Osteocyte (in vitro differentiated cells): Measurements from ENCODE around the gene LGALS7. TPM values are rescaled to one million over a fixed set of nuclear protein-coding genes. Genes with fewer than 3 reads are reported as not detected.

Source experiments
- DNase-seq: peaks from one replicate; pipeline ENCODE4 v3.0.0; 2021; ENCODE audit warnings: mixed read lengths; ENCODE audit not compliant: unreplicated experiment; ENCODE audit errors: extremely low spot score
- H3K27ac Mint-ChIP-seq: one replicate; pipeline ENCODE4 v1.8.0; 2021; ENCODE audit warnings: mild to moderate bottlenecking, mixed read lengths; ENCODE audit not compliant: unreplicated experiment
- H3K27me3 Mint-ChIP-seq: one replicate; pipeline ENCODE4 v1.8.0; 2021; ENCODE audit warnings: mixed read lengths; ENCODE audit not compliant: unreplicated experiment
- H3K36me3 Mint-ChIP-seq: one replicate; pipeline ENCODE4 v1.8.0; 2021; ENCODE audit warnings: mixed read lengths; ENCODE audit not compliant: unreplicated experiment
- H3K4me1 Mint-ChIP-seq: one replicate; pipeline ENCODE4 v1.8.0; 2021; ENCODE audit warnings: mixed read lengths; ENCODE audit not compliant: unreplicated experiment
- H3K4me3 Mint-ChIP-seq: one replicate; pipeline ENCODE4 v1.8.0; 2021; ENCODE audit warnings: mild to moderate bottlenecking, moderate library complexity, mixed read lengths; ENCODE audit not compliant: unreplicated experiment
- H3K9me3 Mint-ChIP-seq: one replicate; pipeline ENCODE4 v1.8.0; 2021; ENCODE audit warnings: mixed read lengths; ENCODE audit not compliant: unreplicated experiment
- CTCF ChIP-seq: fragments of 200-600 bp; sonication (generic); IDR thresholded peaks from 2 replicates; pipeline ENCODE4 v1.5.0; 2021; ENCODE audit warnings: antibody characterized with exemption, mild to moderate bottlenecking, moderate library complexity
- total RNA-seq: library from RNA; stranded (reverse); gene quantifications from 2 replicates; pipeline ENCODE4 v1.2.1, GENCODE V29; 2021

LGALS7 gene
- total RNA-seq, 1 donor from 2014 or later = not detected

DNA sequence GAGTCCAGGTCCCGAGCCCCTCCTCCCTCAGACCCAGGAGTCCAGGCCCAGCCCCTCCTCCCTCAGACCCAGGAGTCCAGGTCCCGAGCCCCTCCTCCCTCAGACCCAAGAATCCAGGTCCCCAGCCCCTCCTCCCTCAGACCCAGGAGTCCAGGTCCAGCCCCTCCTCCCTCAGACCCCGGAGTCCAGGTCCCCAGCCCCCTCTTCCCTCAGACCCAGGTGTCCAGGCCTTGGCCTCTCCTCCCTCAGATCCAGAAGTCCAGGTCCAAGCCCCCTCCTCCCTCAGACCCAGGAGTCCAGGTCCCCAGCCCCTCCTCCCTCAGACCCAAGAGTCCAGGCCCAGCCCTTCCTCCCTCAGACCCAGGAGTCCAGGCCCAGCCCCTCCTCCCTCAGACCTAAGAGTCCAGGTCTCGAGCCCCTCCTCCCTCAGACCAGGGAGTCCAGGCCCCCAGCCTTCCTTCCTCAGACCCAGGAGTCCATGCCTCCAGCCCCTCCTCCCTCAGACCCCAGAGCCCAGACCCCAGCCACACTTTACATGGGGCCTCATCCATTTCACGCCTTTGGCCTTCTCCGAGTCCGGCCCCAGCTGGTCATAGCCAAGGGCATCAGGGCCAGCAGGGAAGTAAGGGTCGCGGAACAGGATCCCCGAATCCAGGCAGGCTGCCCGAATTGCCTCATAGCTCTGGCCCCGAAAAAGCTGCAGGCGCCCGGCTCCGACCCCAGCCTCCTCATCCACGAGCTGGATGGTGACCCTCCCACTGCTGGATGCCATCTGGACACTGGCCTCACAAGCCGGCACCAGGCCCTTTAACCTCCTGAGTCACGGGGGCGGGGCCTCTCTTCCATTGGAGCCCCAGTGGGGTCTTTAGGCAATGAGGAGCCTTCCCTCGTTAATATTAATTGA lies 29.7 kb downstream of the LGALS7 start:
- Mint-ChIP-seq H3K9me3 (no peaks in the 10 kb centered on the region), H3K4me1 (no peaks in the 10 kb centered on the region), H3K36me3 (no peaks in the 10 kb centered on the region), H3K4me3 (no peak overlapping the region), H3K27me3 (no peaks in the 10 kb centered on the region), H3K27ac (no peak overlapping the region)
- no peak for TF ChIP-seq CTCF
- no peak for DNase-seq

DNA sequence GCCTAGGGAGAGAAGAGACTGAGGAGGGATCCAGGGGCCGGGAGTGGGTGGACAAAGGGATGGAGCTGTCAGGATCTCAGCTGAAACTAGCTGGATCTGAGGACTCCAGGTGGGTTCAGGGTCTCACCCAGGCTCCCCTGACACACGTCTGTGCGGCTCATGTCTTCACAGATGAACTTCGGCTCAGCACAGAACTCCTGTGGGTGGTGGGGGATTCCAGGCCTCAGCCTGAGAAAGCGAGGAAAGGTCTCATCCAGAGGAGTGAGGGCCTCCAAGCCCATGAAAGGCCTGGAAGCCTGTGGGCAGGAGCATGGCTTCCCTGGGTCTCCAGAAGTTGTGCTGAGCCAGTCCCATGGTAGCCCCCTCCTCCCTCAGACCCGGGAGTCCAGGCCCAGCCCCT lies 30.4 kb downstream of the LGALS7 start:
- H3K9me3 Mint-ChIP-seq = no peaks in the 10 kb centered on the region
- DNase-seq = no peak
- no peak overlapping the region for H3K27ac Mint-ChIP-seq
- no peak for TF ChIP-seq CTCF
- no peaks in the 10 kb centered on the region for H3K4me1 Mint-ChIP-seq
- H3K36me3 Mint-ChIP-seq = no peaks in the 10 kb centered on the region
- no peaks in the 10 kb centered on the region for H3K27me3 Mint-ChIP-seq
- H3K4me3 Mint-ChIP-seq = no peak overlapping the region

GRCh38 chr19:38742296-38742695 lies 31.0 kb downstream of the LGALS7 start:
- DNase-seq = no peak
- H3K27me3 Mint-ChIP-seq = no peaks in the 10 kb centered on the region
- H3K27ac Mint-ChIP-seq = no peak overlapping the region
- no peak for TF ChIP-seq CTCF
- H3K9me3 Mint-ChIP-seq = no peaks in the 10 kb centered on the region
- H3K4me3 Mint-ChIP-seq = no peak overlapping the region
- H3K4me1 Mint-ChIP-seq = peaks cover 2% of the 10 kb centered on the region
- no peaks in the 10 kb centered on the region for H3K36me3 Mint-ChIP-seq

DNA sequence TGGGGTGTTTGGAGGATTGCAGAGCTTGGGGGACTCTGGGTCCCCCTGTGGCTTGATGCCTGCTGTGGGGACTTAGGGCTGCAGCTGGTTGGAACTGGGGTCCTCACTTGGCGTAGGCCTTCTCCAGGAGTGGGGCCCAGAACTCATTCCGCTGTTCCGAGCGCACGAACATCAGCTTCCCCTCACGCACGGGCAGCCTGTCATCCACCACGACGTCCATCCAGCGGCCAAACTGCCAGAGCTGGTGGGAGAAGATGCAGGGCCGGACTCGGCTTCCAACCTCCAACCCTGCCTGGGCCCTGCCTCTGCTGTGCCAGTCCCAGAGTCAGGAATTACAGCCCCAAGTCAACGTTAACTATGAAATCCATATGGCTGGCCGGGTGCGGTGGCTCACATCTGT lies 31.6 kb downstream of the LGALS7 start:
- Mint-ChIP-seq H3K9me3 (no peaks in the 10 kb centered on the region), H3K4me3 (no peak overlapping the region), H3K4me1 (peaks cover 2% of the 10 kb centered on the region), H3K36me3 (no peaks in the 10 kb centered on the region), H3K27ac (no peak overlapping the region), H3K27me3 (no peaks in the 10 kb centered on the region)
- no peak for DNase-seq
- no peak for TF ChIP-seq CTCF

GRCh38 chr19:38740932-38741331 lies 32.4 kb downstream of the LGALS7 start:
- Mint-ChIP-seq H3K4me3 (no peak overlapping the region), H3K27me3 (no peaks in the 10 kb centered on the region), H3K4me1 (peaks cover 4% of the 10 kb centered on the region), H3K9me3 (no peaks in the 10 kb centered on the region), H3K36me3 (no peaks in the 10 kb centered on the region), H3K27ac (no peak overlapping the region)
- no peak for TF ChIP-seq CTCF
- DNase-seq = no peak
